HG03439 (cell line): Measurements from ENCODE around the gene ARL2.

Experiments
- ATAC-seq: cut with Tn5 transposase; IDR thresholded peaks from one replicate; pipeline ENCODE4 v1.9.1; 2021; ENCODE audit warnings: mild to moderate bottlenecking, moderate library complexity; ENCODE audit not compliant: unreplicated experiment

Gene ARL2

DNA sequence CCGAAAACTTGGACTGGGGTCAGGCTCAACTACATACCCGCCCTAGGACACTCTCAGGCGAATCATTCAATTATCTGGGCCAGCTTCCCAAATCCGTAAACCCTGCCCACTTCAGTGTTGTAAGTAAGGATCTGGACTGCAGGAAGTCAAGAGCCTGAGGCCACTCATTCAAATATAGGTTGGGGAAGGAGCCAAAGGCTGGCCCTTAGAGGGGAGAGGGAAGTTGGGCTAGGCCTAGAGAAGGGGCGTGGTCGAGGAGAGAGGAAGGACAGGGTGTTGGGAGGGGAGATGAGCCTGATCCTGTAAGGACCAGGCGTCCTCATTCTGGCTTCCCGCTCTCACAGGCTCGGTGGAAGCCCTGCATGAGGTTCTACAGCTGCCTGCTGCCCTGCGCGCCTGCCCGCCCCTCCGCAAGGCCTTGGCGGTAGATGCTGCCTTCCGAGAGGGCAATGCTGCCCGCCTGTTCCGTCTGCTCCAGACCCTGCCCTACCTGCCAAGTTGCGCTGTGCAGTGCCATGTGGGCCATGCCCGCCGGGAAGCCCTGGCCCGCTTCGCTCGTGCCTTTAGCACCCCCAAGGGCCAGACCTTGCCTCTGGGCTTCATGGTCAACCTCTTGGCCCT lies 30.0 kb downstream of the ARL2 start:
- no peak for ATAC-seq

GRCh38 chr11:65045061-65045460 lies 31.1 kb downstream of the ARL2 start:
- no peak for ATAC-seq

GRCh38 chr11:65045728-65046127 lies 31.8 kb downstream of the ARL2 start:
- no peak for ATAC-seq

GRCh38 chr11:65047581-65048422 lies 33.8 kb downstream of the ARL2 start:
- no peak for ATAC-seq

- ATAC-seq, result no peak
Measured at GRCh38 chr11:65051398-65051858, 37.5 kb downstream of the ARL2 start.

- no peak for ATAC-seq
Measured at GRCh38 chr11:65053827-65054508, 40.0 kb downstream of the ARL2 start.

DNA sequence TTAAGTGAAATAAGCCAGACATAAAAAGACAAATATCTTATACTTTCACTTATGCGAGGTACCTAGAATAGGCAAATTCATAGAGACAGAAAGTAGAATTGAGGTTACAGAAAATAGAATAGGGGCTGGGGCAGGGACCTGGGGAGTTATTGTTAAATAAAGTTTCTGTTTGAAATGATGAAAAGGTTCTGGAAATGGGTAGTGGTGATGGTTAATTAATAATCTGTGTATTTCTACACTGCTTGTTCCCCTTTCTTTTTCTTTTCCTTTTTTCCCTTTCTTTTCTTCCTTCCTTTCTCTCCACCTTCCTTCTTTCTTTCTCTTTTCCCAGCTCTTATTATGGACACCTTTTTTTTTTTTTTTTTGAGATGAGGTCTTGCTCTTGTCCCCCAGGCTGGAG lies 41.6 kb downstream of the ARL2 start:
- ATAC-seq, result no peak

- ATAC-seq, result no peak
Measured at GRCh38 chr11:65056999-65057398, 43.0 kb downstream of the ARL2 start.

DNA sequence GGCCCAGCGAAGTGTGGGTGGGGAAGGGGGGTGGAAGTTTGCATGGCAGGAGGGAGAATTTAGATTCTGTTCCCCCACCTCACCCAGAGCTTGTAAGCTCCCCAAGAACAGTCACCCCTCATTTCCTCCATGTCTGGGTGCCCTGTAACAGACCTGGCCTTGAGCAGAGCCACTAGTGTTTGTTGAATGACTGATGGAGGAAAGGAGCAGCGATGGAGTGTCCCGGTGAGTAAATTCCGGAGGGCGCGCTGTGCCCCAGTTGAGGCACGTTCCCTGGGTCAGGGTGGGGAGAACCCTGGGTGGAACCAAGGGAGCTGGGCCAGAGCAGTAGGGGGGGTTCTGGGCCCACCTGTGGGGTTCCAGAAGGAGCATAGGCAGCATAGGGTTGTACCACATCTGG lies 43.6 kb downstream of the ARL2 start:
- ATAC-seq, result no peak

- no peak for ATAC-seq
Measured at GRCh38 chr11:65058012-65058411, 44.1 kb downstream of the ARL2 start.

GRCh38 chr11:65058419-65059054 lies 44.6 kb downstream of the ARL2 start, which contains the start of gene NAALADL1:
TSS of gene NAALADL1 (minus strand) at chr11:65058553. CDS start at chr11:65058521, 32 bp downstream.
- no peak for ATAC-seq

DNA sequence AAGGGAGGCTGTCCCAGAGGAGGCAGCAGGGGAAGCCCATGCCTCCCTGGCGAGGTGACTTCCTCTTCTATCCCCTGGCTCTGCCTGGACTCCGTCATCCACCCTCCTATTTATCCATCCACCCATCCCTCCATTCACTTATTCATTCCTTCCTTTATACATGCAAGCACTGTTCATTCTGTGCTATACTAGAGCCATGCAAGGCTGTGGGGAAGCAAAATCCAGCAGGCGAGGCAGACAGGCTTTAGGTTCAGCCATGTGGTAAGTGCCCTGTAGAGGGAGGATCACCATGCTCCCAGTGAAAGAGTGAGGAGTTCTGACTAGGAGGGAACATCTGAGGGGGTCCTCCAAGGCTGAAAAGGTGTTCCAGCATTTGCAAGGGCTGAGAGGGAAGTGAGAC lies 45.6 kb downstream of the ARL2 start:
- no peak for ATAC-seq

DNA sequence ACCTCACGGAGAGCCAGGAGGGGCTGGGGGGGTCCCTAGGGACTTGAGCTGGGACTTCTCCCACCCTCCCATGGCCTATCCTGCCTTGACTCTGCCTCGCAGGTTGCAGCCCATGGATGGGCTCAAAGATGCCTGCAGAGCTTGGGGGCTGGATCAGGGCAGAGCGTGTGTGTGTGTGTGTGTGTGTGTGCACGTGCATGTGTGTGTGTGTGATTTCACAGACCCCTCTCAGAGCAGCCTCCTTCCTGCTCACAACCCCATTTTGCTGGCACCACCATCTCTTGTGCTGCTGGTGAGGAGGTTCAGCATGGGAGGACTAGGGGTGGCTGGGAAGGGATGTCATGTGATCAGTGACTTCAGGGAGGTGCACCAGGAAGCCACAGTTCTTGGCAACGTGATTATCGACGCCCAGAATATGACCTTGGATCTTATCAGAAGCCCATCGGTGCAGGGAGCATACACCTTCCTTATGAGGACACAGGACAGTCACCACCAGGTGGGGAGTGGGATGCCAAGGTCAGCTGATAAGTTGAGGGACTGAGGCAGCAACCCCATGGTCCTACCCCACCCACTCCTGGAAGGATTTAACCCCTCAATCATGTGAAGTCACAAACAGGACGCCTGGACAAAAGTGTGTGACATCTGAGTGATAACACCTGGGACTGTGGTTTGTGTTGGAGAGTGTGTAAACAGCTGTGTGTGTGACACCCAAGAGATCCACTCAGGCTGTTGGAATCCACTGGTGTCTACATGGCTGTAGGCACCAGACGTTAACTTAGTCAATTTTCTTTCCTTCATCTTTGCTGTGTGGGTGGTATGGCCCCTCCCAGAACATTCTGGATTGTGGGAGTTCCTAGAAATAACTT lies 46.2 kb downstream of the ARL2 start:
- no peak for ATAC-seq

GRCh38 chr11:65060913-65061408 lies 47.0 kb downstream of the ARL2 start:
- ATAC-seq, result no peak

DNA sequence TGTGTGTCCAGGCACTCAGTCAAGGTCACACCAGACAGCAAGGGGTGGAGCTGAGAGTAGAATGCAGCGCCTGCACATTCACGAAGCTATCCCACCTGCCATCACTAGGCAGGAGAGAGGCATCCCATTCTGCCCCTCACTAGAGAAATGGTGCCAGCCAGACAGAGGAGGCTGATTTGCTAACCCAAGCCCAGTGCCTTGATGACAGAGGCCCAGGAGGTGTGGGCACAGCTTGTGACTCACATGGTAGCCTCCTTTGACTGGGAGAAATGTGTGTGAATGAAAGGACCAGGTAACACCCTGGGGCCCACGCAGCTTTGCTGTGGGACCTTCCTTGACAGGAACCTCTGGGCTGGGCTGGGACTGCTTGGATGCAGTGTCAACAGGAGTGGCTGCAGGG lies 49.6 kb downstream of the ARL2 start:
- ATAC-seq, result no peak

DNA sequence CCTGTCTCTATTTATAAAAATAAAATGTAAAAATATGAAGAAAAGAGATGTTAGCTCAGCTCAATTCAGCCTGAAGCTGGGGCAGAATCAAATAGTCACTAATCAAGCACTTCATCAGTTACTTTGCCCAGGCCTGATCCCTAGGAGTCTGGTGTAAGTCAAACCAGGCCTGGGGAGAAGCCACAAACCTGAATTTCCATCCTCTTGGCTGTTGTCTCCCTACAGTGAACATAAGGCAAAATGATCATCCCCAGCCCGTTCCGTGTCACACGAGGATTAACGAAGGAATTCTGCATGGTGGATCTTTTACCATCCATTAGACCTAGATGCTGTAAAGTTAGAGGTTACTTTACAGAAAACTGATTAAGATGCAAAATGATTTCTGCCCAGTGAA lies 50.9 kb downstream of the ARL2 start:
- no peak for ATAC-seq

GRCh38 chr11:65065851-65066250 lies 51.9 kb downstream of the ARL2 start:
- no peak for ATAC-seq

DNA sequence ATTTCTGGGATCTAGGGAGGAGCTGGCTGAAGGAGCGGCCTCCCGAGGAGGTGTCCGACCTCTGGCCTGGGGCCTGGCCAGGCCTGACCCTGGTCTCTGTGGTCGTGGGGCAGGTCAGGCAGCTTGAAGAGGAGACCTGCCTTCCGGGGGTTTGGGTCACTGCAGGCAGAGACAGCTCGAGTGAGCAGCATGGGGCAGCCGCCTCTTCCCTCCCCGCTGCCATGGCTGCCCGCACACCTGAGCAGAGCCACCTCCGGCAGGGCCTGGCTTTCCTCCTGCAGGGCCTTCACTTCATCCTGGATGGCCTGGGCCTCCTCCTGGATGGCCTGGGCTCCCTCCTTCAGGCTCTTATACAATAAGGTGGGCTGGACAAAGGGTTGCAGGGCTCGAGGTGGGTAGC lies 52.4 kb downstream of the ARL2 start:
- ATAC-seq, result no peak

DNA sequence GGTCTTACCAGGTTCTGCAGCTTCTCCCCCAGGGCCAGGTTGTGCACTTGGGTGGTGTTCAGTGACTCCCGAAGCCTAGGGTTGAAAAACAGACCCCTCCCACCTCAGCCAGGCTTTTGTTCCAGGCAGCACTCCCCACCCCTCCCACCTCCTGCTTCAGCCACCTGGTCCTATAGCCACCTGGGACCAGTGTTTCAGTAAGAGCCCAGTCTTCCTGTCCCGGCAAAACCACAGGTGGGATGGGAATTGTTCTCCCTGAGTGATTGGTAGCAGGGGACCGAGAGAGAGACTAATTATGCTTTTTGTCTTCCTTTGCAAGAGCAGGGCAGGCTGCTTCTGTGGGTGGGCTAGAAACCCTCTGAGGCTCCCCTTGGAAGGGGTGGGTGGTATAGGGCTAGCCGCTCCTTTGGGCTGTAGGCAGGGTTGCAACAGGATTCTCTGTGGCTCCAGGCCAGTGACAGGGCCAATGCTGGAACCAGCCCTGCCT lies 52.9 kb downstream of the ARL2 start:
- ATAC-seq, result no peak

GRCh38 chr11:65067446-65067845 lies 53.5 kb downstream of the ARL2 start:
- ATAC-seq, result no peak
